GM20000 (cell line): ENCODE results near the gene TNIK.
A peak's percentile ranks its signal among the peaks of the same experiment; 100 is the strongest.

Experiments used
- DNase-seq: peaks from one replicate; pipeline ENCODE4 v3.0.0; 2012; ENCODE audit warnings: low spot score
- TF ChIP-seq, protein P1 (sequence below): IDR thresholded peaks from 2 replicates; pipeline ENCODE4 v1.5.1; 2012; ENCODE audit warnings: mild to moderate bottlenecking, control low read depth; ENCODE audit errors: extremely low read depth, missing control alignments

The TNIK gene

DNA sequence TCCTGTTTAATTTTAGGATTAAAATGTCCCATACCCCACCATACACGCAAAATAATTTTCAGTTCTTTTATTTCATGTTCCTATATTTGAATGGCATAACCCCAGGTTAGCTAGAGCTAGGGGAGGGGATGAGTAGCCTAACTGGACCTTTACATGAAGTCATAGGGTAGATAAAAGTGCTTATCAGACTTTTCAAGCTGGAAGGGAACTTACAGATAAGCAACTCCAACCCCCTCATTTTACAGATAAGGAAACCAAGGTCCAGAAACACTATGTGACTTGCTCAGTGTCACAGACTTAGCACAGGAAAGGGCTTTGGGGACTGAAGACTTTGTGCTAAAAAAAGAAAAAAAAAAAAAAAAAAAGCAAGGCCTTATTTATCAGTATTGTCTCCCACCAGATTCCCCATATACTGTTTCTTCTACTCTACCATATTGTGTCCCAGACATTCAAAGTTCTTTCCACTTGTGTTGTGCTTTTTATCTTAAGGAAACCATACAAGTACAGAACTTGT lies 10.6 kb upstream of the TNIK start:
- TF ChIP-seq, protein P1, sequence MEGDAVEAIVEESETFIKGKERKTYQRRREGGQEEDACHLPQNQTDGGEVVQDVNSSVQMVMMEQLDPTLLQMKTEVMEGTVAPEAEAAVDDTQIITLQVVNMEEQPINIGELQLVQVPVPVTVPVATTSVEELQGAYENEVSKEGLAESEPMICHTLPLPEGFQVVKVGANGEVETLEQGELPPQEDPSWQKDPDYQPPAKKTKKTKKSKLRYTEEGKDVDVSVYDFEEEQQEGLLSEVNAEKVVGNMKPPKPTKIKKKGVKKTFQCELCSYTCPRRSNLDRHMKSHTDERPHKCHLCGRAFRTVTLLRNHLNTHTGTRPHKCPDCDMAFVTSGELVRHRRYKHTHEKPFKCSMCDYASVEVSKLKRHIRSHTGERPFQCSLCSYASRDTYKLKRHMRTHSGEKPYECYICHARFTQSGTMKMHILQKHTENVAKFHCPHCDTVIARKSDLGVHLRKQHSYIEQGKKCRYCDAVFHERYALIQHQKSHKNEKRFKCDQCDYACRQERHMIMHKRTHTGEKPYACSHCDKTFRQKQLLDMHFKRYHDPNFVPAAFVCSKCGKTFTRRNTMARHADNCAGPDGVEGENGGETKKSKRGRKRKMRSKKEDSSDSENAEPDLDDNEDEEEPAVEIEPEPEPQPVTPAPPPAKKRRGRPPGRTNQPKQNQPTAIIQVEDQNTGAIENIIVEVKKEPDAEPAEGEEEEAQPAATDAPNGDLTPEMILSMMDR, result no peak
- no peak for DNase-seq

DNA sequence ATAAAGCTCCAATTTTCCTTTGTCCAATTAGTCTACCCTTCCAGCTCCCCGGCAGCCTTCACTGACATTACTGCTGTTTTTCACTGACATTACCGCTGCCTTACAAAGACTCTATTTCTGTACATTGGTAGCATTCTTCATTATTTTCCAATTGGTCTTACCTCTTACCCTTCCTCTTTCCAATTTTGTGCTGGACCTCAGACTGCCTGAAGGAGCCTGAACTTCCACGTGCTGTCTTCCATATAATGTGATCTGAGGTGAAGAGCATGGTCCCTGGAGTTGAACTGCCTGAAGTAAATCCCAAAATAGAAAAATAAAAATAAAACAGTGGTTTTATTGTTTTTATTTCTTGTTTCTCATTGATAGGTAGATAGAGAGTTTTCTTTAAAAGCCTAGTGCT lies 9.2 kb upstream of the TNIK start:
- TF ChIP-seq, protein P1, result no peak
- DNase-seq, result no peak

DNA sequence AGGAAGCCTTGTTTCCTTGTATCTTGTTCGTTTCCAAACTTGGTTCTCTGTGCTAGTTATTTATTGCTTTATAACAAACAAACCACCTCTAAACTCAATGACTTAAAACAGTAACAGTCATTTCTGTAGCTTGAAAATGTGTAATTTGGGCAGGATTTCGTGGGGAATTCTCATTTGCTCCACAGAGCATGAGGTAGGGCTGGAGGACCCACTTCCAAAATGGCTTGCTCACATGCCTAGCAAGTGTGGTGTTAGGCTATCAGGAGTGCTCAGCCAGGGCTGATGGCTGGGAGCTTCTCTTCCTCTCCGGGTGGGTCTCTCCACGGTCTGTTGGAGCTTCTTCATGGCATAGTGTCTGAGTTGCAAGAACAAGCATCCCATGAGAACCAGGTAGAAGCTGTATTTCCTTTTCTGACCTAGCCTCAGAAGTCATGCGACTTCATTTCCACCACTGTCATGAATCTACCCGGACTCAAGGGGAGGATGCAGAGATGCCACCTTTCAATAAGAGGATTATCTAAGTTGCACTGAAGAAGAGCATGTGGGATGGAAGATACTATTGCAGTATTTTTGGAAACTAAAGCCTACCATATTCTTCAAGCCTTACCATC lies 8.2 kb upstream of the TNIK start:
- TF ChIP-seq, protein P1, result no peak
- no peak for DNase-seq

DNA sequence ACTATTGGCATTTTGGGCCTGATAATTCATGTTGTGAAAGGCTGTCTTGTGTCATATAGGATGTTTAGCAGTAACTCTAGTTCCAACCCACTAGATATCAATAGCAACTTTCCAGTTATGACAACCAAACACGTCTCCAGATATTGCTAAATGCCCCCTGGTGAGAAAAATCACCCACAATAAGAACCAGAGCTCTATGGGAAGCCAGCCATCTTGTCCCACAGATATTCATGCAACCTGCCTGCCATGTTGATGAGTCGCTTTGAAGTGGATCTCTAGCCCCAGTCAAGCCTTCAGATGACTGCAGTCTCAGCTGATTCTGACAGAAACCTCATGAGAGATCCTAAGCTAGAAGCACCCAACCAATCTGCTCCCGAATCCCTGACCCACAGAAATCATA lies 5.6 kb upstream of the TNIK start:
- no peak for DNase-seq
- TF ChIP-seq, protein P1, result no peak

DNA sequence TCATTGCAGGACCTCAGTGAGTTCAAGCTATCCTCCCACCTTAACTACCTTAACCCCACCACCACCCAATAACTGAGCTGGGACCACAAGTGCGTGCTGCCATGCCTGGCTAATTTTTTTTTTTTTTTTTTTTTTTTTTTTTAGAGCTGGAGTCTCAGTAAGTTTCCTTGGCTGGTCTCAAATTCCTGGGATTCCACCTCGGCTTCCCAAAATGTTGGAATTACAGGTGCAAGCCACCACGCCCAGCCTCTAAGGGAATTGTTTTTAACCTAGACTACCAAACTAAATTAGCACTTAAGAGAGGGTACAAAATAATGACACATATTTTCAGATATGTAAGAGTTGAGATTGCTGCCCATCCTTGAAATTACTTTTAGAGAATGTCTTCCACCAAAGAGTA lies 4.3 kb upstream of the TNIK start:
- TF ChIP-seq, protein P1, result no peak
- DNase-seq, result no peak

DNA sequence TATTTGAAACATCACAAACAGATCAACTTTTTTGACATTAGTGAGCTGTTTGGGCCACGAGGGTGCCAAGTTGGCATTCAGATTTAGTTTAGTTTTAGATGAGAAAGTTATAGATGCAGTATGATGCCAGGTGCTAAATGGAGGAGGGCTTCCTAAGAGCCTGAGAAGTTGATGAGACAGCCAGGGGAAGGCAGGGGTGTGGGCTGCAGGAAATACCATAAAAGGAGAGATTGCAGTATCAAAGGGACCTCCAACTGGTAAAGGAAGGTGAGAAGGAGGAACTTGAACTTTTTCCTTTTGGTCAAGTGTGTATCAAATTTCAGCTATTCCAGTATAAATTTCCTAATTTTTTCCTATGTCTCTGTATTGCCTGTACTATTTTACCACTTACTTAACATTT lies 2.0 kb upstream of the TNIK start:
- TF ChIP-seq, protein P1, result no peak
- DNase-seq, result peak; percentile 42

DNA sequence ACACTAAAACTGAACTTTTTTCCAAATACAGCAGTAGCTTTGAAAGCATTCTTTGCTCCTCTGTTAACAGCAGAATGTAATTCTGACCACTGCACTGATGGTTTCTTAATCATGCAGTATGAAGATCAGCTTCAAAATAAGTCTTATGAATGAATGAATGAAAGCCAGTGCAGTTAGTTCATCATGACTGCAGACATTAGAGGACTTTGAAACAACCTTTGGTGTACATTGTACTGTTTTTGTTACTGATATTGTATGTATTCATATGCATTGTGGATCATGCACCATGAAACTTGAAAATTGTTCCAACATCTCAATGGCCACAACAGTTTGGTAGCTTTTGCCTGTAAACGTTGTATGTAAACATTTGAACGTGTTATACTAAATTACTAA lies 1.3 kb upstream of the TNIK start:
- TF ChIP-seq, protein P1, result no peak
- DNase-seq, result no peak
